K562 (cell line): Measurements from ENCODE around the gene PGAP2. TPM values are rescaled to one million over a fixed set of nuclear protein-coding genes. Genes with fewer than 3 reads are reported as not detected.

Source experiments
- BCL6 ChIP-seq: fragments of 250-450 bp; sonication (Bioruptor Pico); IDR thresholded peaks from 2 replicates; pipeline ENCODE4 v1.4.0; 2020
- CCNT2 ChIP-seq: IDR thresholded peaks from 2 replicates; pipeline ENCODE4 v1.6.1; 2011; ENCODE audit warnings: borderline replicate concordance, low read depth, mild to moderate bottlenecking, moderate library complexity, mixed read lengths, low read length; ENCODE audit not compliant: insufficient read length; ENCODE audit errors: extremely low read depth
- GTF2E2 ChIP-seq: fragments of 200-800 bp; sonication (Bioruptor generic); IDR thresholded peaks from 2 replicates; pipeline ENCODE4 v1.6.1; 2016; ENCODE audit warnings: missing genetic modification characterization, missing compliant biosample characterization
- HMBOX1 ChIP-seq: sonication (generic); IDR thresholded peaks from 2 replicates; pipeline ENCODE4 v1.6.1; 2016
- KDM1A ChIP-seq, 2 experiments: fragments of 450-650 bp; IDR thresholded peaks; 2 replicates each; pipeline ENCODE4 v1.6.1; 2016; ENCODE audit warnings: mild to moderate bottlenecking in 2 of 2
- MEF2D ChIP-seq: conservative IDR thresholded peaks from 2 replicates; pipeline ENCODE4 v1.6.1; 2016; ENCODE audit warnings: low read depth, missing genetic modification characterization, missing compliant biosample characterization
- SFPQ ChIP-seq: fragments of 200-400 bp; formaldehyde crosslinking; IDR thresholded peaks from 2 replicates; pipeline ENCODE4 v1.6.1; 2017; ENCODE audit warnings: mild to moderate bottlenecking, low read depth, low read length, moderate library complexity
- TAF7 ChIP-seq: fragments of 450-650 bp; IDR thresholded peaks from 2 replicates; pipeline ENCODE4 v1.6.1; 2016; ENCODE audit warnings: missing genetic modification characterization, missing compliant biosample characterization
- ZNF644 ChIP-seq: fragments of 200-800 bp; sonication (Bioruptor generic); IDR thresholded peaks from 2 replicates; pipeline ENCODE4 v1.6.1; 2016; ENCODE audit warnings: low read depth, missing genetic modification characterization, missing compliant biosample characterization
- polyA plus RNA-seq, 8 experiments: library from polyadenylated mRNA; depleted of rRNA in 4 of 8; stranded (reverse) in 5 of 8; unstranded in 3 of 8; fragments of >200 nt; fragmentation: Nextera tagmentation in 2 of 8; fragmentation: Illumina TruSeq in 1 of 8; extraction: Ambion mirVana in 2 of 8; extraction: Trizol in 1 of 8; gene quantifications; 2 replicates each; pipeline versions ENCODE4 v1.2.1 to v1.2.3, GENCODE V29; 2011 to 2014; ENCODE audit warnings: inconsistent platforms in 1 of 8, missing spikeins in 1 of 8
- total RNA-seq, 7 experiments: library from RNA; depleted of rRNA in 6 of 7; stranded (reverse); fragments of >200 nt in 6 of 7; fragmentation: Illumina TruSeq in 2 of 7; extraction: Trizol in 2 of 7; gene quantifications; 2 replicates each; pipeline versions ENCODE4 v1.2.1 to v1.2.3, GENCODE V29; 2011 to 2021; ENCODE audit warnings: low replicate concordance in 1 of 7
- TF ChIP-seq, protein P1 (sequence below), 2 experiments: IDR thresholded peaks; 2 replicates each; pipeline ENCODE4 v1.6.1; 2011; ENCODE audit warnings: borderline replicate concordance in 1 of 2, control low read depth in 1 of 2, low read depth in 1 of 2, low read length in 1 of 2, mild to moderate bottlenecking in 1 of 2, mixed read lengths in 1 of 2, moderate library complexity in 1 of 2; ENCODE audit not compliant: insufficient read depth in 1 of 2, insufficient read length in 1 of 2, poor library complexity in 1 of 2, severe bottlenecking in 1 of 2; ENCODE audit errors: extremely low read depth in 1 of 2
- TF ChIP-seq, protein P2 (sequence below), 3 experiments: fragments of 200-800 bp in 1 of 3; fragments of 250-450 bp in 1 of 3; fragments of 450-650 bp in 1 of 3; sonication (Bioruptor Pico) in 1 of 3; sonication (Bioruptor generic) in 1 of 3; formaldehyde crosslinking in 1 of 3; IDR thresholded peaks; 2 replicates each; pipeline versions ENCODE4 v1.6.1 to v1.8.0; 2016 to 2022; ENCODE audit warnings: mild to moderate bottlenecking in 2 of 3, missing genetic modification characterization in 2 of 3, missing compliant biosample characterization in 1 of 3, moderate library complexity in 1 of 3

The PGAP2 gene
- total and polyA plus RNA-seq, 9 of the 15 experiments (the other 6 are each of a cell fraction or from before 2014, with no cell fraction given): 17.9 to 47.2 (median 33.7) TPM

GRCh38 chr11:3853899-3854659, 45.7 kb downstream of the PGAP2 start (continued):
- TF ChIP-seq CCNT2 (no peak), KDM1A (IDR thresholded peaks at IDR 0.05) (0 out of 4 replicates have a peak, but pooled peaks of 1 of the 2 experiments have one; percentile 3), GTF2E2 (tag) (0 out of 2 replicates have a peak, but pooled peaks have one; percentile 57), ZNF644 (tag) (0 out of 2 replicates have a peak, but pooled peaks have one; percentile 32), SFPQ (no peak), HMBOX1 (peak; percentile 71), TAF7 (0 out of 2 replicates have a peak, but pooled peaks have one; percentile 7), MEF2D (0 out of 2 replicates have a peak, but pooled peaks have one; percentile 20), BCL6 (CRISPR knock-in tag) (0 out of 2 replicates have a peak, but pooled peaks have one; percentile 7)
- TF ChIP-seq, protein P1, sequence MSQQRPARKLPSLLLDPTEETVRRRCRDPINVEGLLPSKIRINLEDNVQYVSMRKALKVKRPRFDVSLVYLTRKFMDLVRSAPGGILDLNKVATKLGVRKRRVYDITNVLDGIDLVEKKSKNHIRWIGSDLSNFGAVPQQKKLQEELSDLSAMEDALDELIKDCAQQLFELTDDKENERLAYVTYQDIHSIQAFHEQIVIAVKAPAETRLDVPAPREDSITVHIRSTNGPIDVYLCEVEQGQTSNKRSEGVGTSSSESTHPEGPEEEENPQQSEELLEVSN (IDR thresholded peaks at IDR 0.05; ENCODE audit: borderline replicate concordance in 1 of 2, extremely low read depth in 1 of 2, insufficient read depth in 1 of 2, insufficient read length in 1 of 2, low read depth in 1 of 2, low read length in 1 of 2, poor library complexity in 1 of 2, severe bottlenecking in 1 of 2): peak in 1 of 2 experiments; percentile 40
- TF ChIP-seq, protein P2, sequence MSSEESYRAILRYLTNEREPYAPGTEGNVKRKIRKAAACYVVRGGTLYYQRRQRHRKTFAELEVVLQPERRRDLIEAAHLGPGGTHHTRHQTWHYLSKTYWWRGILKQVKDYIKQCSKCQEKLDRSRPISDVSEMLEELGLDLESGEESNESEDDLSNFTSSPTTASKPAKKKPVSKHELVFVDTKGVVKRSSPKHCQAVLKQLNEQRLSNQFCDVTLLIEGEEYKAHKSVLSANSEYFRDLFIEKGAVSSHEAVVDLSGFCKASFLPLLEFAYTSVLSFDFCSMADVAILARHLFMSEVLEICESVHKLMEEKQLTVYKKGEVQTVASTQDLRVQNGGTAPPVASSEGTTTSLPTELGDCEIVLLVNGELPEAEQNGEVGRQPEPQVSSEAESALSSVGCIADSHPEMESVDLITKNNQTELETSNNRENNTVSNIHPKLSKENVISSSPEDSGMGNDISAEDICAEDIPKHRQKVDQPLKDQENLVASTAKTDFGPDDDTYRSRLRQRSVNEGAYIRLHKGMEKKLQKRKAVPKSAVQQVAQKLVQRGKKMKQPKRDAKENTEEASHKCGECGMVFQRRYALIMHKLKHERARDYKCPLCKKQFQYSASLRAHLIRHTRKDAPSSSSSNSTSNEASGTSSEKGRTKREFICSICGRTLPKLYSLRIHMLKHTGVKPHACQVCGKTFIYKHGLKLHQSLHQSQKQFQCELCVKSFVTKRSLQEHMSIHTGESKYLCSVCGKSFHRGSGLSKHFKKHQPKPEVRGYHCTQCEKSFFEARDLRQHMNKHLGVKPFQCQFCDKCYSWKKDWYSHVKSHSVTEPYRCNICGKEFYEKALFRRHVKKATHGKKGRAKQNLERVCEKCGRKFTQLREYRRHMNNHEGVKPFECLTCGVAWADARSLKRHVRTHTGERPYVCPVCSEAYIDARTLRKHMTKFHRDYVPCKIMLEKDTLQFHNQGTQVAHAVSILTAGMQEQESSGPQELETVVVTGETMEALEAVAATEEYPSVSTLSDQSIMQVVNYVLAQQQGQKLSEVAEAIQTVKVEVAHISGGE (CRISPR knock-in tag; IDR thresholded peaks at IDR 0.05): no peak; a peak in 1 of 6 replicates
